Activated T-helper 1 cell treated with anti-CD3 and anti-CD28 coated beads, Interleukin-2, amount 50 U/mL, for 16 hours (primary cell): Measurements from ENCODE around the gene ALKBH7.
A peak's percentile ranks its signal among the peaks of the same experiment; 100 is the strongest.
"Not testable (repeated sequence)": the region's sequence is repeated elsewhere in the genome, so short reads cannot be mapped to it uniquely, and the experiment has no call there.

Experiments
- DNase-seq, 2 donors: peaks; one replicate each; pipeline ENCODE4 v3.0.0-alpha.2; 2020; ENCODE audit warnings: low read depth in 1 of 2, low spot score in 1 of 2

Gene ALKBH7, protein sequence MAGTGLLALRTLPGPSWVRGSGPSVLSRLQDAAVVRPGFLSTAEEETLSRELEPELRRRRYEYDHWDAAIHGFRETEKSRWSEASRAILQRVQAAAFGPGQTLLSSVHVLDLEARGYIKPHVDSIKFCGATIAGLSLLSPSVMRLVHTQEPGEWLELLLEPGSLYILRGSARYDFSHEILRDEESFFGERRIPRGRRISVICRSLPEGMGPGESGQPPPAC

GRCh38 chr19:6372594-6373095 is at the start of gene ALKBH7:
Gene ALKBH7 (plus strand): TSS chr19:6372794. CDS start chr19:6372821, 27 bp downstream.
- DNase-seq = peak; percentile 87 to 91

DNA sequence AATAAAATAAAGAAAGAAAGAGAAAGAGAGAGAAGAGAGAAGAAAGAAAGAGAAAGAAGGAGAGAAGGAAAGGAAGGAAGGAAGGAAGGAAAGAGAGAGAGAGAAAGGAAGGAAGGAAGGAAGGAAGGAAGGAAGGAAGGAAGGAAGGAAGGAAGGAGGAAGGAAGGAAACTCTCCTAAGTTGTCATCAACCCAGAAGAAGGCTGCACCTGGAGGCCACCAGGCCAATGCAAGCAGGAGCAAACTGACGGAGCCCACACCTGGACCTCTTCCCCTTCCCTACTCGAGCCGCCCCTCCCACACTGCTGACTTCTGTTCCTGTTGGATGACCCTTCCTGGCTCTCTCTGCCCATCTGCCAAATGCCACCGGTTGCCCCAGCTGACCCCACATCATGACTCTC is 47.8 kb upstream of the ALKBH7 start:
- DNase-seq = no peak

- DNase-seq = no peak
Measured at GRCh38 chr19:6325614-6326013, 47.0 kb upstream of the ALKBH7 start.

DNA sequence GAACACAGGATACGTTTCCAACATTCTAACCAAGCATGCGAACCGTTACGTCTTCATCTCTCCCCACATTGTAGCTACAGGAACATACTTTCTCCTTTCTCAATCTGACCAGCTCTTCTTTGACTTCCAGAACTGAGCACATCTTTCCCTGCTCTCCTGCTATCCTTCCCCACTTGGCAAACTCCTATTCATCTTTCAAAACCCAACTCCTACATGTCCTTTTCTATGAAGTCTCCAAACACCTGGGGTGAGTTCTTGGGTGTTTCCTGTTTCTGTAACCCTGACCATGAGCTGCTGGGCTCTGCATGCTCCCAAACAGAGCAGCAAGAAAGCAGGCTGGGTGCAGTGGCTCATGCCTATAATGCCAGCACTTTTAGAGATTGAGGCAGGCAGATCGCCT is 45.8 kb upstream of the ALKBH7 start:
- DNase-seq = no peak

DNA sequence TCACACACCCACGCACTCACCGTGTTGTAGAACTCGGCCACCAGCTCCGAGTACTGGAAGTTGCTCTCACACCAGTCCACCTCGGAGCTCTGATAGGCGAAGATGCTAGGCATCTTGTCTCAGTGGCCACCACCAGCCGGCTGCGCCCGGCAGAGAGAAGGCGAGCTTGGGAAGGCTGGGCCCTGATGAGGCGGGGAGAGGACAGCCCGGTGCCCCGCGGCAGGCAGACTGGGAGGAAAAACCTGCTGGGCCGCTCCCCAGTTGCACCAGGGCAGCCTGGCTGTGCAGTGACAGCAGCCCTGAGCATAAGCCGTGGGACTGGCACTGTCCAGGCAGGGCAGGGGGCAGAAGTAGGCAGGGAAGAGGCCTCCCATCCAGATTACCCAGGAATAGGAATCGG is 39.2 kb upstream of the ALKBH7 start, which contains the start of gene ACER1:
Gene ACER1 (minus strand): TSS at position 174 of the 400 bp plus-strand sequence. CDS start 61 bp downstream, at position 113.
- no peak for DNase-seq

GRCh38 chr19:6334490-6335285 is 37.9 kb upstream of the ALKBH7 start:
- DNase-seq = no peak

- DNase-seq = no peak
Measured at GRCh38 chr19:6340493-6341201, 31.9 kb upstream of the ALKBH7 start.

DNA sequence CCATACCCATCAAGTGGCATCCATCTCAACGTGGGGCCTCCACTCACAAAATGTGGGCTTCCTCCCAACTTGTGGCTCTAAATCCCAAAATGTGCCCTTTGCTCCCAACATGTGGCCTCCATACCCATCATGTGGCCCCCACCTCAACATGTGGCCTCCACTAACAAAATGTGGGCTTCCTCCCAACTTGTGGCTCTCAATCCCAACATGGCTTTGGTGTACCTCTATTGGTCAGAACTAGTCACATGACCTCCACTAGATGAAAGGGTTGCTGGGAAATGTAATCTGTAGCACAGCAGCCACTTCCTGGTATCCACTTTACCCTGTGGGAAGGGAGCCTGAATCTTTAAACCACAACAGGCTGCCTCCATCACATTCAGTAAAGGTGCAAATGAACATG is 29.1 kb upstream of the ALKBH7 start:
- DNase-seq = no peak

GRCh38 chr19:6349271-6349670 is 23.3 kb upstream of the ALKBH7 start:
- not testable (repeated sequence) for DNase-seq

DNA sequence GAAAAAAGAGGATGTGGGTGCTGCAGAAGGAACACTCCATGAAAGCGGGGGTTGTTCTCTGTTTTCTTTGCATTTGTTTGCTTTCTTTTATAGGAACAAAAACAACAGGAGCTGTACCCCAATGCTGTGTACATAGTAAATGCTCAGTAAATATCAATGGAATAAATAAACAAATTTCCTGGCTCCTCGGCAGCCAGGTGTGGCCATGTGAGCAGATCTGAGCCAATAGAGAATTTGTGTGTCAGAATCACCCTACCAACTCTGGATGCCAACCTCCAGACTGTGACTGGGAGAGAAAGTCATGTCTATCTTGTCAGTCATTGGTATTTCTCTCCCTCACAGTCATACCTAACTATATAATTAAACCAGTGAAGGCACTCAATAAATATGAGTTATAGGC is 21.9 kb upstream of the ALKBH7 start:
- DNase-seq = no peak

GRCh38 chr19:6352381-6353165 is 20.0 kb upstream of the ALKBH7 start:
- no peak for DNase-seq

DNA sequence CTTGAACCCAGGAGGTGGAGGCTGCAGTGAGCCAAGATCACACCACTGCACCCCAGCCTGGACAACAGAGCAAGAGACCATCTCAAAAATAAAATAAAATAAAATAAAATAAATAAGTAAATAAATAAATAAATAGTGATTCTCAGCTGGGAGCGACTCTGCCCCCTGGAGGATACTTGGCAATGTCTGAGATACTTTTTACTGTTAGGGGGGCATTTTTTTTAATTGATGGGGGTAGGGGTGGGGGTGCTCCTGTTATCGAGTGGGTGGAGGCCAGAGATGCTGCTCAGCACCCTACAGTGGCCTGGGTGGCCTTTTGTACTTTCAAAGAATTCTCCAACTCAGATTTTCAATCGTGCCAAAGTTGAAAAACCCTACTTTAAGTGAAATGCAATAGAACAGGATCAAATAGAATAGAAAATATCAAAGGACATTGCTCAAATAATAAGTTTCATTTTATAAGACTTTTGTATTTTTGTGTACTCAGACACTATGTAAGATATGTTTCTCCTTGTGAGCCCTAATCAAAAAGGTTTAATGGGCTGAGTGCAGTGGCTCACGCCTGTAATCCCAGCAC is 18.4 kb upstream of the ALKBH7 start:
- no peak for DNase-seq

DNA sequence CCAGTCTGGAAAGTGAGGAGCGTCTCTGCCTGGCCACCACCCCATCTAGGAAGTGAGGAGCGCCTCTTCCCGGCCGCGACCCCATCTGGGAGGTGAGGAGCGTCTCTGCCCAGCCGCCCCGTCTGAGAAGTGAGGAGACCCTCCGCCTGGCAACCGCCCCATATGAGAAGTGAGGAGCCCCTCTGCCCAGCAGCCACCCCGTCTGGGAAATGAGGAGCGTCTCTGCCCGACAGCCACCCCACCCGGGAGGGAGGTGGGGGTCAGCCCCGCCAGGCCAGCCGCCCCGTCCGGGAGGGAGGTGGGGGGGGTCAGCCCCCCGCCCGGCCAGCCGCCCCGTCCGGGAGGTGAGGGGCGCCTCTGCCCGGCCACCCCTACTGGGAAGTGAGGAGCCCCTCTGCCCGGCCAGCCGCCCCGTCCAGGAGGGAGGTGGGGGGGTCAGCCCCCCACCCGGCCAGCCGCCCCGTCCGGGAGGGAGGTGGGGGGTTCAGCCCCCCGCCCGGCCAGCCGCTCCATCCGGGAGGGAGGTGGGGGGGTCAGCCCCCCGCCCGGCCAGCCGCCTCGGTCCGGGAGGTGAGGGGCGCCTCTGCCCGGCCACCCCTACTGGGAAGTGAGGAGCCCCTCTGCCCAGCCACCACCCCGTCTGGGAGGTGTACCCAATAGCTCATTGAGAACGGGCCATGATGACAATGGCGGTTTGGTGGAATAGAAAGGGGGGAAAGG is 17.1 kb upstream of the ALKBH7 start:
- DNase-seq = not testable (repeated sequence)

- DNase-seq = no peak
Measured at GRCh38 chr19:6357174-6357573, 15.4 kb upstream of the ALKBH7 start.

DNA sequence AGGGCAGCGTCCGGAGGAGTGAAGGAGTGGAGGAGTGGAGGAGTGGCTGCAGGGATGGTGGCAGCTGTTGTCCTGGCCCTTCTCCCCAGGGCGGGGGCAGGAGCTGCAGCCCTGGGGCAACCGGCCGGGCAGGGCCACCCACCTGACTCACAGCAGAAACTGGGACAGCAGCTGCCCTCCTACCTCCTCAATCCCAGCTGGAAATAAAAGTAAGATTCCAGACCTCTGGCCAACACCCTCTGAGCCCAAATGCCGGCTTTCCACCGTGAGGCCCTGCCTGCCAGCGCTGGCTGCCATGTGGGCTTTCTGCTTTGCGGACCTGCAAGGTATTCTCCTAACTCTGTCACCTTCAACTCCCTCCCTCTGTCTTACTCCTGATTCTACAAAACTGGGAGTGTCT is 14.6 kb upstream of the ALKBH7 start:
- no peak for DNase-seq

GRCh38 chr19:6359568-6360341 is 12.8 kb upstream of the ALKBH7 start:
- DNase-seq = no peak

DNA sequence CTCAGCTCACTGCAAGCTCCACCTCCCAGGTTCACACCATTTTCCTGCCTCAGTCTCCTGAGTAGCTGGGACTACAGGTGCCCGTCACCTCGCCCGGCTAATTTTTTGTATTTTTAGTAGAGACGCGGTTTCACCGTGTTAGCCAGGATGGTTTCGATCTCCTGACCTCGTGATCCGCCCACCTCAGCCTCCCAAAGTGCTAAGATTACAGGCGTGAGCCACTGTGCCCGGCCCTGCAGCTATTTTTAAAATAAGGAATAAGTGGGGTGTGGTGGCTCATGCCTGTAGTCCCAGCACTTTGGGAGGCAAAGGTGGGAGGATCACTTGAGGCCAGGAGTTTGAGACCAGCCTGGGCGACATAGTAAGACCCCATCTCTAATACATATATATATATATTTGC is 12.1 kb upstream of the ALKBH7 start:
- DNase-seq = not testable (repeated sequence)

DNA sequence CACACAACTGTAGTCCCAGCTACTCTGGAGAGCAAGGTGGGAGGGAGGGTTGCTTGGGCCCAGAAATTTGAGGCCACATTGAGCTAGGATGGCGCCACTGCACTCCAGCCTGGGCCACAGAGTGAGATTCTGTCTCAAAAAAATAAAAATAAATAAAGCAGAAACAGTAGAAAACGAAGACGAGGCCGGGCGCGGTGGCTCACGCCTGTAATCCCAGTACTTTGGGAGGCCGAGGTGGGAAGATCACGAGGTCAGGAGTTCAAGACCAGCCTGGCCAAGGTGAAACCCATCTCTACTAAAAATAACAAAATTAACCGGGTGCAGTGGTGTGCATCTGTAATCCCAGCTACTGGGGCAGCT is 11.8 kb upstream of the ALKBH7 start:
- DNase-seq = not testable (repeated sequence)

DNA sequence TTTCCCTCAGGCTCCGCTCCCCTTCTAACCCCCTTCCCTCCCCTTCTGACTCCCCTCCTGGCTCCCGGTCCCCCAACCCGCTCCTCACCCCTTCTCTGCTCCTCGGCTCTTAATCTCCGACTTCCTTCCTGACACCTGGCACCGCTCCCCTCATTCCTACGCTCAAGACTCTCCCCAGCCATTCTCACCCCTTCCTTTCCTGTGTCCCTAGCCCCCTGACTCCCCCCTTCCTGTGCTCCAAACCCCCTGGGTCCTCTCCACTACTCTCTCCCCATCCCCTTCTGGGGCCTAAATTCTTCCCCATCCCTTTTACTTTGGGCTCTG is 10.6 kb upstream of the ALKBH7 start:
- DNase-seq = no peak
